Activated CD8-positive, alpha-beta T cell treated with anti-CD3 and anti-CD28 coated beads, Interleukin-2, amount 10 ng/mL, durations not matched to agents 7 days and 5 days (primary cell): ENCODE measurements around the gene ALKBH1. TPM values are rescaled to one million over a fixed set of nuclear protein-coding genes. Genes with fewer than 3 reads are reported as not detected.

ENCODE experiments used
- total RNA-seq, 2 experiments: library from RNA; stranded (reverse); gene quantifications; one replicate each; pipeline ENCODE4 v1.2.3, GENCODE V29; 2021

Gene ALKBH1
- total RNA-seq, 2 experiments from 2014 or later = 12.9 to 14.8 TPM

Other genes starting within 250 kb of the ALKBH1 start
- gene AHSA1, start 249.9 kb downstream of the ALKBH1 start, total RNA-seq = 100 to 1,000 TPM; 252 to 273 TPM
- gene ISM2, start 209.2 kb downstream of the ALKBH1 start, total RNA-seq = not detected
- gene SPTLC2, start 91.4 kb downstream of the ALKBH1 start, total RNA-seq = 10 to 100 TPM; 76.5 to 80.4 TPM
- 100 to 1,000 TPM in 1 of 2 experiments, 10 to 100 TPM in 1; 92.1 to 101 TPM for gene SLIRP, start 80 bp upstream of the ALKBH1 start, total RNA-seq
- gene SNW1, start 53.1 kb upstream of the ALKBH1 start, total RNA-seq = 100 to 1,000 TPM in 1 of 2 experiments, 10 to 100 TPM in 1; 94.4 to 100 TPM
- gene ADCK1, start 92.1 kb upstream of the ALKBH1 start, total RNA-seq = 1 to 10 TPM; 2.7 to 3.3 TPM